ENCODE data around the gene RBP5.

RBP5 gene

GRCh38 chr12:7154901-7155470 is 26.3 kb upstream of the RBP5 start:
- TF ChIP-seq, protein P1, sequence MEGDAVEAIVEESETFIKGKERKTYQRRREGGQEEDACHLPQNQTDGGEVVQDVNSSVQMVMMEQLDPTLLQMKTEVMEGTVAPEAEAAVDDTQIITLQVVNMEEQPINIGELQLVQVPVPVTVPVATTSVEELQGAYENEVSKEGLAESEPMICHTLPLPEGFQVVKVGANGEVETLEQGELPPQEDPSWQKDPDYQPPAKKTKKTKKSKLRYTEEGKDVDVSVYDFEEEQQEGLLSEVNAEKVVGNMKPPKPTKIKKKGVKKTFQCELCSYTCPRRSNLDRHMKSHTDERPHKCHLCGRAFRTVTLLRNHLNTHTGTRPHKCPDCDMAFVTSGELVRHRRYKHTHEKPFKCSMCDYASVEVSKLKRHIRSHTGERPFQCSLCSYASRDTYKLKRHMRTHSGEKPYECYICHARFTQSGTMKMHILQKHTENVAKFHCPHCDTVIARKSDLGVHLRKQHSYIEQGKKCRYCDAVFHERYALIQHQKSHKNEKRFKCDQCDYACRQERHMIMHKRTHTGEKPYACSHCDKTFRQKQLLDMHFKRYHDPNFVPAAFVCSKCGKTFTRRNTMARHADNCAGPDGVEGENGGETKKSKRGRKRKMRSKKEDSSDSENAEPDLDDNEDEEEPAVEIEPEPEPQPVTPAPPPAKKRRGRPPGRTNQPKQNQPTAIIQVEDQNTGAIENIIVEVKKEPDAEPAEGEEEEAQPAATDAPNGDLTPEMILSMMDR (conservative IDR thresholded peaks at IDR 0.05) = no peak
- H3K27ac ChIP-seq = no peak overlapping the region

DNA sequence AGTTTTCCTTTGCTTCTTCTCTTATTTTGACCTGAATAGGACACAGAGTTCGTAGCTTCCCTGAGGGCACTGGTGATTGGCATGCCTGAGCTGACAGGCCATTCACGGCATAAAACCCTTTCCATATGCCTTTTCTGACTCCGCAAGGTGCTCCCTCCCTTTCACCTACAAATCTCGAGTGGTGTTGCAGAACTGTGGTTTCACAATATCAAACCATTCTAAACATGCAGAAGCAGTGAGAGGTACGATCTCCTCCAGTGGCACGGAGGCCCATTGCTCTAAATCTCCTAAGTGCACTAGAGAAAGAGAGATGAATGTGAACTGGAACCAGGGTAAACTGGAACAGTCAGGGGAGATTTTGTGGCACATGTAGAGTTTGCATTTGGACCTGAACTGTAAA is 25.4 kb upstream of the RBP5 start:
- TF ChIP-seq, protein P1 (conservative IDR thresholded peaks at IDR 0.05) = no peak

DNA sequence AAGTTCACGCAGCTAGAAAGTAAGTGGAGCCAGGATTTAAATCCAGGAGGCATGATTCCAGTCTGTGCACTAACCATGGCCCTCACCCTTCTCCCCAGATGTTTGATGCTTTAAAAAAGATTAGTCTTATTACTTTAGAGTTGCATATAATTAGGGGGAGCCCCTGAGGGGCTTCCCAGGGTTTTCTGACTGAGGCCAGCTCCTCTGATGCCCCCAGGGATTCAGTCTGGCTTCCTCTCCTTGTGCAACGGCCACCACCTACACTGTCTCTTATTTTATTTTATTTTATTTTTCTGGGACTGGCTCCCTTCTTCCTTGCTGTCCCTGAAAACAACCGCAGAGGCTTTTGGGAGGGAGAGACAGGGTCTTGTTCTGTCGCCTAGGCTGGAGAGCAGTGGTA is 24.1 kb upstream of the RBP5 start:
- H3K27ac ChIP-seq = no peak overlapping the region
- TF ChIP-seq, protein P1 (conservative IDR thresholded peaks at IDR 0.05) = no peak

More for the DNA sequence above, 25.4 kb upstream of the RBP5 start:
- H3K27ac ChIP-seq = no peak overlapping the region

GRCh38 chr12:7151532-7151931 is 22.8 kb upstream of the RBP5 start:
- TF ChIP-seq, protein P1 (conservative IDR thresholded peaks at IDR 0.05) = no peak
- no peak overlapping the region for H3K27ac ChIP-seq

- TF ChIP-seq, protein P1 (conservative IDR thresholded peaks at IDR 0.05) = no peak
- no peak overlapping the region for H3K27ac ChIP-seq
These were observed 22.2 kb upstream of the RBP5 start for GRCh38 chr12:7150841-7151240.

DNA sequence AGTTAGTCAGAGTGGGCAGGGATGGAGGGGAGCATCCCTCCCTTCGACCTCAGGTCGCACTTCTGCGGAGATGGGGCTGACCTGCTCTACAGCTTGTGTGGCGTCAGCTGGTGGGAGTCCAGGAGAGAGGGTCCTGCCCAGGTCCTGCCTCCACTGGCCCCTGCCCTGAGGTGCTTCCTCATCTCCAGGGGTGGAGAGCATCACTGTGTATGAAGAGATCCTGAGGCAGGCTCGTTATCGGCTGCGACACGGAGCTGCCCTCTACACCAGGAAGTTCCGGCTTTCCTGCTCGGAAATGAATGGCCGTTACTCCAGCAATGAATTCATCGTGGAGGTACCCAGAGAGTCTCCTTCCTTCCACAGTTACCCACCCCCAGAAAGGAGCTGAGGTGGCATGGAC is 21.7 kb upstream of the RBP5 start:
- TF ChIP-seq, protein P1 (conservative IDR thresholded peaks at IDR 0.05) = no peak
- H3K27ac ChIP-seq = no peak overlapping the region

- H3K27ac ChIP-seq = no peak overlapping the region
- TF ChIP-seq, protein P1 (conservative IDR thresholded peaks at IDR 0.05) = no peak
These were observed 18.2 kb upstream of the RBP5 start for GRCh38 chr12:7146906-7147305.
